GM23338 (cell line): ENCODE results near the gene CENPE.

Source experiments
- CREB1 ChIP-seq: fragments of 250-450 bp; sonication (Bioruptor Pico); IDR thresholded peaks from 2 replicates; pipeline ENCODE4 v1.5.0; 2020; ENCODE audit warnings: low read depth, mild to moderate bottlenecking, moderate library complexity
- EZH2phosphoT487 ChIP-seq: fragments of 200-600 bp; sonication (generic); IDR thresholded peaks from one replicate; pipeline ENCODE4 v1.8.1; 2018; ENCODE audit warnings: antibody characterized with exemption; ENCODE audit not compliant: unreplicated experiment
- POLR2AphosphoS5 ChIP-seq: IDR thresholded peaks from 2 replicates; pipeline ENCODE4 v1.6.1; 2016; ENCODE audit warnings: antibody characterized with exemption, low read depth
- TF ChIP-seq, protein P1 (sequence below): IDR thresholded peaks from one replicate; pipeline ENCODE4 v1.6.1; 2018; ENCODE audit warnings: antibody characterized with exemption; ENCODE audit not compliant: unreplicated experiment
- TF ChIP-seq, protein P2 (sequence below), 2 experiments: fragments of 200-600 bp in 1 of 2; sonication (generic) in 1 of 2; conservative IDR thresholded peaks; 2 replicates each; pipeline versions ENCODE4 v1.5.1 to v1.6.1; 2016 to 2017; ENCODE audit warnings: antibody characterized with exemption in 2 of 2, low read depth in 2 of 2, mild to moderate bottlenecking in 2 of 2, moderate library complexity in 1 of 2

DNA sequence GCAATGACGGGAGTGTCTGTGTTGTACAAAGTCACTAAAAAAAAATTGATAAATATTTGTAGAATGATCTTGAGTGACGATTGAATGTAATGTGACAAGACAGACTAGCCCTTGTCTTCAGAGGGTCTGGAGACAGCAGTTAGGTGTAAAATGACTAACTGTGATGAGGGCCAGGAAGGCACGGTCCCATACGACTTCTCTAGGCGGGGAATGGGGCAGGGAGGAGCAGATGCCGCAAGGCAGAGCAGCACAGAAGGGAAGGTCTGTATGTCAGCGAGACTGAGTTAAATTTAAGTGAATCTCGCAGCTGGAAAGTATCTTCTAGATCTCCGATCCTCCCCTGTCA lies 405 bp downstream of the CENPE start:
- TF ChIP-seq POLR2AphosphoS5 (no peak), CREB1 (no peak), EZH2phosphoT487 (no peak)
- TF ChIP-seq, protein P1, sequence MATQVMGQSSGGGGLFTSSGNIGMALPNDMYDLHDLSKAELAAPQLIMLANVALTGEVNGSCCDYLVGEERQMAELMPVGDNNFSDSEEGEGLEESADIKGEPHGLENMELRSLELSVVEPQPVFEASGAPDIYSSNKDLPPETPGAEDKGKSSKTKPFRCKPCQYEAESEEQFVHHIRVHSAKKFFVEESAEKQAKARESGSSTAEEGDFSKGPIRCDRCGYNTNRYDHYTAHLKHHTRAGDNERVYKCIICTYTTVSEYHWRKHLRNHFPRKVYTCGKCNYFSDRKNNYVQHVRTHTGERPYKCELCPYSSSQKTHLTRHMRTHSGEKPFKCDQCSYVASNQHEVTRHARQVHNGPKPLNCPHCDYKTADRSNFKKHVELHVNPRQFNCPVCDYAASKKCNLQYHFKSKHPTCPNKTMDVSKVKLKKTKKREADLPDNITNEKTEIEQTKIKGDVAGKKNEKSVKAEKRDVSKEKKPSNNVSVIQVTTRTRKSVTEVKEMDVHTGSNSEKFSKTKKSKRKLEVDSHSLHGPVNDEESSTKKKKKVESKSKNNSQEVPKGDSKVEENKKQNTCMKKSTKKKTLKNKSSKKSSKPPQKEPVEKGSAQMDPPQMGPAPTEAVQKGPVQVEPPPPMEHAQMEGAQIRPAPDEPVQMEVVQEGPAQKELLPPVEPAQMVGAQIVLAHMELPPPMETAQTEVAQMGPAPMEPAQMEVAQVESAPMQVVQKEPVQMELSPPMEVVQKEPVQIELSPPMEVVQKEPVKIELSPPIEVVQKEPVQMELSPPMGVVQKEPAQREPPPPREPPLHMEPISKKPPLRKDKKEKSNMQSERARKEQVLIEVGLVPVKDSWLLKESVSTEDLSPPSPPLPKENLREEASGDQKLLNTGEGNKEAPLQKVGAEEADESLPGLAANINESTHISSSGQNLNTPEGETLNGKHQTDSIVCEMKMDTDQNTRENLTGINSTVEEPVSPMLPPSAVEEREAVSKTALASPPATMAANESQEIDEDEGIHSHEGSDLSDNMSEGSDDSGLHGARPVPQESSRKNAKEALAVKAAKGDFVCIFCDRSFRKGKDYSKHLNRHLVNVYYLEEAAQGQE = no peak
- TF ChIP-seq, protein P2, sequence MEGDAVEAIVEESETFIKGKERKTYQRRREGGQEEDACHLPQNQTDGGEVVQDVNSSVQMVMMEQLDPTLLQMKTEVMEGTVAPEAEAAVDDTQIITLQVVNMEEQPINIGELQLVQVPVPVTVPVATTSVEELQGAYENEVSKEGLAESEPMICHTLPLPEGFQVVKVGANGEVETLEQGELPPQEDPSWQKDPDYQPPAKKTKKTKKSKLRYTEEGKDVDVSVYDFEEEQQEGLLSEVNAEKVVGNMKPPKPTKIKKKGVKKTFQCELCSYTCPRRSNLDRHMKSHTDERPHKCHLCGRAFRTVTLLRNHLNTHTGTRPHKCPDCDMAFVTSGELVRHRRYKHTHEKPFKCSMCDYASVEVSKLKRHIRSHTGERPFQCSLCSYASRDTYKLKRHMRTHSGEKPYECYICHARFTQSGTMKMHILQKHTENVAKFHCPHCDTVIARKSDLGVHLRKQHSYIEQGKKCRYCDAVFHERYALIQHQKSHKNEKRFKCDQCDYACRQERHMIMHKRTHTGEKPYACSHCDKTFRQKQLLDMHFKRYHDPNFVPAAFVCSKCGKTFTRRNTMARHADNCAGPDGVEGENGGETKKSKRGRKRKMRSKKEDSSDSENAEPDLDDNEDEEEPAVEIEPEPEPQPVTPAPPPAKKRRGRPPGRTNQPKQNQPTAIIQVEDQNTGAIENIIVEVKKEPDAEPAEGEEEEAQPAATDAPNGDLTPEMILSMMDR (conservative IDR thresholded peaks at IDR 0.05; ENCODE audit: low read depth in 2 of 2) = no peak
